NCI-H146 (cell line): ENCODE data around the gene ZNF728.
"Not testable (repeated sequence)": the region's sequence is repeated elsewhere in the genome, so short reads cannot be mapped to it uniquely, and the experiment has no call there.

ENCODE experiments used
- DNase-seq: peaks from one replicate; lab custom pipeline; 2025; lab: John Stamatoyannopoulos, UW

The ZNF728 gene

DNA sequence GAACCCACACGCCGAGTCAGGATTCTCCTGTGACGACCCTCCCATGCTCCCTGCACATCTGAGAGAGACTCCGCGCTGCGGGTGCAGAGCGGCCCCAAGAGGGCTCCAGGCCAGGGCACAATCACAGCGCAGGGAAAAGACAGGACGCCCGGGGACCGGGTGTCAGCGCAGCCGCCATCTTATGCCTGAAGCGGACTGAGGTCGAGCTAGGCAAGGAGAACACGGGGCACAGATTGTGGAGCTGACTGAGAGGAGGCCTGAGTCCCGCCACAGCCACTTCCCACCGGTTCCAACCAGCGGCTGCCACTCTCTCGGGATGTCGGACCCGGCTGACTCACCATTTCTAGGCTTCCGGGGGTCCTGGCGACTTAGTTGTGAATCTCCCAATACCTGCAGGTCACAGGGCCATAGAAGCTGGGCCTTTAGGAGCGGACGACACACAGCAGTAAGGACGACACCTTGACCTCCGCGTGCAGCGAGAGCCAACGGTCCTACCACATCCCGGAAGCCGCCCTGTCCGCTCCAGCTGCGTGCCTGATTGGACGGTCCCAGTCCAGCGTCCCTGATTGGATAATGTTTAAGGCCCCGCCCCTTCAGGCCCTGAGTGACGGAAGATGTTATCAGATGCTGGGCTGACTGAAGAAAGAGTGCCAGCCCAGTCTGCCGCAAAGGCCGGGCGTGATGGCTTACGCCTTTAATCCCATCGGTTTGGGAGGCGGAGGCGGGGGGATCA is at the start of gene ZNF728:
TSS of gene ZNF728 (minus strand) at position 487 of the 733 bp plus-strand sequence. CDS start at position 341, 146 bp downstream.
- DNase-seq = peak; percentile 56

DNA sequence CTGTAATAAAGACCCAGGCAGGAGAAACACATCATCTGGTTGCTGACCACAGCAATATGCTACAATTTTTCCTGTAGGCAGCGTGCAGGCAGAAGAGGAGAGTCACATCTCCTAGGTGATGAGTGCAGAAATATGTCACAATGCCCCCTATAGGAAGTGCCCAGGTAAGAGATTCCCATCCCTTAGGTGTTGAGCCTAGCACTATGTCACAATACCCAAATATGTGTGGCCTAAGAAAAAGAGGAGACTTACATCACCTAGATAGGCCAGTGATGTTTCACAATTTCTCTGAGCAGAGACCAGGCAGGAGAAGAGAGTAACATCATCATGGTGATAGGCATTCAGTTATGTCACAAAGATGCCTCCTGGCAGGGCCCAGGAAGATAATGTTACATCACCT is 49.4 kb upstream of the ZNF728 start:
- DNase-seq = no peak

GRCh38 chr19:23049256-23049655 is 46.3 kb upstream of the ZNF728 start:
- no peak for DNase-seq

DNA sequence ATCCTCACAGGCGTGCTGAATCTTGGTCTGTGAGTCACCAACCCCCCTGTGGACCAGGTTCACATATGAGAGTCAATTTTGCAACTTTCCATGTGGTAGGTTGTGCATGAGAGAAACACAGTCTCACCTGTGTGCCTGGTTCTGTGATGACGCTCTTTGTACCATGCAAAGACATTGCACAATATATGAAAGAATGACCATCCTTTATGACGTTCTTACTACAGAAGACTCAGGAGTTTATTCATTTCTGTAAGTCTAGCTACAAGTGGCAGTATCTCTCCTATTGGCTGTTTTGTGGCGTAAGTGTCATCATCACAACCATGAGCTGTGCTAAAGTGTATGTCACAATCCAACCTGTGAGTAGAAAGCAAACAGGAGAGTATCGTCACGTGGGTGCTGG is 43.8 kb upstream of the ZNF728 start:
- no peak for DNase-seq

DNA sequence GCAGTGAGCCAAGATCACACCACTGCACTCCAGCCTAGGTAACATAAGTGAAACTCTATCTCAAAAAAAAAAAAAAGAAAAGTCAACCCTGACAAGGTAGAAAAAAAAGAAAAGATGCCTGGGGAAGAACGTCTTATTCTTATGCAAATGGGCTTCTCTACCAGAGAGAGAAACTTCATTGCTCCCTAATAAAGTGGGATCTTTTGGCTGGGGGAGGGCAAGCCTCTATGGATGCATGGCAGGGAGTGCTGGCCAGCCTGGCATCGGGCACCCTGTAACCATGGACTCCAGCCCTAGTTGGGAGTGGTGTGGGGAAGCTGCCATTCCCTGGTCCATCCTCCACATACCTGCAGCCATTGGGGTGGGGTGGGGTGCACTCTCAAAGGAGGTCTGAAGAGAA is 30.7 kb upstream of the ZNF728 start:
- no peak for DNase-seq

DNA sequence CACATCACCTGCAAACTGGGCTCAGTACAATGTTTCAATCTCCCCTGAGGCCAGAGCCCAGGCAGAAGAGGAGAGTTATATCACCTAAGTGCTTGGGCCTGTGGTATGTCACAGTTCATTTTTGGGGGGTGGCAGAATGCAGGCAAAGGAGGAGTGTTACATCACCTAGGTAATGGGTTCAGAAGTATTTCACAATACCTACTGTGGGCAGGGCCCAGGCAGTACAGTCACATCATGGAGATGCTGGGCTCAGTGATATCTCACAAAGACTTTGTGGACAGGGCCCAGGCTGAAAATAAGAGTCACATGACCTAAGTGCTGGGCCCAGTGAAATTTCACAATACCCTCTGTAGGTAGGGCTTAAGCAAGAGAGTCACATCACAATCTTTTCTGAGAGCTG is 12.7 kb upstream of the ZNF728 start:
- no peak for DNase-seq

GRCh38 chr19:22994957-22995356 is 8.0 kb downstream of the ZNF728 start:
- DNase-seq = not testable (repeated sequence)

DNA sequence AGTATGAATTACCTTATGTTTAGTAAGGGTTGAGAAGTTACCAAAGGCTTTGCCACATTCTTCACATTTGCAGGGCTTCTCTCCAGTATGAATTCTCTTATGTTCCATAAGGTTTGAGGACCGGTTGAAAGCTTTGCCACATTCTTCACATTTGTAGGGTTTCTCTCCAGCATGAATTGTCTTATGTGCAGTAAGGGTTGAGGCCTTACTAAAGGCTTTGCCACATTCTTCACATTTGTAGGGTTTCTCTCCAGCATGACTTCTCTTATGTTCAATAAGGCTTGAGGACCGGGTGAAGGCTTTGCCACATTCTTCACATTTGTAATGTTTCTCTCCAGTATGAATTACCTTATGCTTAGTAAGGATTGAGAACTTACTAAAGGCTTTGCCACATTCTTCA is 26.7 kb downstream of the ZNF728 start:
- no peak for DNase-seq

- DNase-seq = not testable (repeated sequence)
Observed at GRCh38 chr19:22975546-22976136, 27.3 kb downstream of the ZNF728 start.

DNA sequence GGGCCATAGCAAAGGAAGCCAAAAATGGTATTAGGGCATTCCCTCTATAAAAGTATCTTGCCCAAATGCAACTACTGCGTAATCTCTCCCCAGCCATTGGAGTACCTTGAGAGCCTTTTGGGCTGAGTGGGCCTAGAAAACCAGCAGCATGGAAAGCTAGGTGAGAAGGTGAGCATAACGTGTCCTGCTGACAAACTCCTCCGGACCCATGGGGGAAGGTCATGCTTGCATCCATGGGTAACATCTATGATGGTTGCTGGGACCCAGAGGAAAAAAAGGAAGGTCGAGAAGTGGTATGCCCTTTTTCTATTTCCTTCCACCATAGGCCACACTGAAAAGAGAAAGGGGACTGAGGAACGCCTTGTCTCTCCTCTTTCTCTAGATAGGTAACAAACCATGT is 57.4 kb downstream of the ZNF728 start:
- no peak for DNase-seq

DNA sequence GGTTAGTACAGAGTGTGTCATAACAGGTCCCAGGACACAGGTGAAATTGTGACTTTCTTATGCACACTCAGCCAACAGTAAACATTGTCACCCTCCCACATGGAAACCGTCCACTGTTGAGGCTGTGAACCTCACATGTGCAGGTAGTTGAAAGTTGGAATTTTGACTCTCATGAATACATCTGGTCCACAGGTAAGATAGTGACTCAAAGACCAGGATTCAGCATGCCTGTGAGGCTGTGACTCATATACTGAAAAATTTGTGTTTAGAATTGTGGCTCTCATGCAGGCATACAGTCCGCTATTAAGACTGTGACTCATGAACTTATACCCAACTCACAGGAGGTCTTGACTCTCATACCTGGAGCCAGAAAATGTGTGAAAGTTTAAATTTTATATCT is 67.8 kb downstream of the ZNF728 start:
- no peak for DNase-seq

DNA sequence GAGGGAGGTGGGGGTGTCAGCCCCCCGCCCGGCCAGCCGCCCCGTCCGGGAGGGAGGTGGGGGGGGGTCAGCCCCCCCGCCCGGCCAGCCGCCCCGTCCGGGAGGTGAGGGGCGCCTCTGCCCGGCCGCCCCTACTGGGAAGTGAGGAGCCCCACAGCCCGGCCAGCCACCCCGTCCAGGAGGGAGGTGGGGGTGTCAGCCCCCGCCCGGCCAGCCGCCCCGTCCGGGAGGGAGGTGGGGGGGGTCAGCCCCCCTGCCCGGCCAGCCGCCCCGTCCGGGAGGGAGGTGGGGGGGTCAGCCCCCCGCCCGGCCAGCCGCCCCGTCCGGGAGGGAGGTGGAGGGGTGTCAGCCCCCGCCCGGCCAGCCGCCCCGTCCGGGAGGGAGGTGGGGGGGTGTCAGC is 75.4 kb downstream of the ZNF728 start:
- DNase-seq = not testable (repeated sequence)

- not testable (repeated sequence) for DNase-seq
Observed at GRCh38 chr19:22925181-22925580, 77.8 kb downstream of the ZNF728 start.
